Measurements from ENCODE around the gene ELMOD2. TPM values are rescaled to one million over a fixed set of nuclear protein-coding genes. Genes with fewer than 3 reads are reported as not detected.

Gene ELMOD2
- total and polyA plus RNA-seq, 12 donors = 6.3 to 20.3 (median 16.9) TPM

- Histone ChIP-seq H3K27me3 (no peaks in the 10 kb centered on the region), H3K4me1 (peaks cover 4 to 29% (median 13%) of the 10 kb centered on the region in 9 donors), H3K27ac (peak overlapping the region in 8 of 10 donors; percentile 18 to 80 (median 62)), H3K9me3 (no peaks in the 10 kb centered on the region), H3K4me3 (no peak overlapping the region), H3K36me3 (no peaks in the 10 kb centered on the region)
- 67 to 76% methylated on average over 2 of the region's 2 CpGs for WGBS, 2 donors
- TF ChIP-seq CTCF (IDR thresholded peaks at IDR 0.05) = no peak
- intact Hi-C loops (cut with DNase I) = loop anchor here in 4 of 10 donors (5.0 to 10.0 kb wide), 4 partner anchors 78 to 242 kb away; partner anchors contain the start of gene ELMOD2 (in 2 of the 4)
- DNase-seq (no peak), ATAC-seq (peak; percentile 21 to 75 (median 42))
Measured at GRCh38 chr4:140602714-140603113, 78.7 kb downstream of the ELMOD2 start.

- ATAC-seq (peak; percentile 67 to 91 (median 80)), DNase-seq (peak in 1 of 2 donors; percentile 64)
- intact Hi-C loops (cut with DNase I) = loop anchor here in 4 of 10 donors (5.0 to 10.0 kb wide), 4 partner anchors 78 to 242 kb away; partner anchors contain the start of gene ELMOD2 (in 2 of the 4)
Measured at GRCh38 chr4:140603286-140603685, 79.3 kb downstream of the ELMOD2 start.

More at GRCh38 chr4:140603286-140603685, 79.3 kb downstream of the ELMOD2 start:
- H3K27me3 ChIP-seq = no peaks in the 10 kb centered on the region
- no peaks in the 10 kb centered on the region for H3K36me3 ChIP-seq
- WGBS, 2 donors = 38 to 64% methylated on average over 2 of the region's 2 CpGs
- peaks cover 4 to 29% (median 13%) of the 10 kb centered on the region in 9 donors for H3K4me1 ChIP-seq
- no peaks in the 10 kb centered on the region for H3K9me3 ChIP-seq
- TF ChIP-seq CTCF (IDR thresholded peaks at IDR 0.05) = no peak
- H3K4me3 ChIP-seq = no peak overlapping the region
- peak overlapping the region in 8 of 10 donors; percentile 18 to 80 (median 66) for H3K27ac ChIP-seq

Other genes starting within 250 kb of the ELMOD2 start
- gene SCOC, start 150.5 kb upstream of the ELMOD2 start, total RNA-seq = 10 to 100 TPM; 61.8 to 76.8 (median 67.0) TPM
- gene SCOC, start 150.5 kb upstream of the ELMOD2 start, polyA plus RNA-seq = 10 to 100 TPM; 41.0 to 55.8 TPM
- 100 to 1,000 TPM in 1 of 10 donors, 10 to 100 TPM in 9; 51.3 to 125 (median 71.6) TPM for gene CLGN, start 96.5 kb upstream of the ELMOD2 start, total RNA-seq
- gene CLGN, start 96.5 kb upstream of the ELMOD2 start, polyA plus RNA-seq = 10 to 100 TPM; 21.6 to 47.4 TPM
- gene MGAT4D, start 25.9 kb upstream of the ELMOD2 start, total RNA-seq = not detected
- not detected for gene MGAT4D, start 25.9 kb upstream of the ELMOD2 start, polyA plus RNA-seq
- 1 to 10 TPM in 1 of 10 donors, under 1 TPM in 2, not detected in 7; 0.20 to 4.3 (median 0.30) TPM for gene UCP1, start 44.8 kb downstream of the ELMOD2 start, total RNA-seq
- gene UCP1, start 44.8 kb downstream of the ELMOD2 start, polyA plus RNA-seq = under 1 TPM; 0.22 to 0.66 TPM
- gene TBC1D9, start 232.2 kb downstream of the ELMOD2 start, total RNA-seq = 10 to 100 TPM in 9 of 10 donors, 1 to 10 TPM in 1; 9.9 to 20.3 (median 14.6) TPM
- 1 to 10 TPM; 4.4 to 8.3 TPM for gene TBC1D9, start 232.2 kb downstream of the ELMOD2 start, polyA plus RNA-seq

Data from heart right ventricle (tissue), 16 donors.